NCI-H2107 (cell line): Measurements from ENCODE around the gene SLC43A2.
"Not testable (repeated sequence)": the region's sequence is repeated elsewhere in the genome, so short reads cannot be mapped to it uniquely, and the experiment has no call there.

ENCODE experiments used
- DNase-seq: peaks from one replicate; lab custom pipeline; 2025; lab: John Stamatoyannopoulos, UW

SLC43A2 gene

GRCh38 chr17:1627982-1628855, at the start of gene SLC43A2:
Gene SLC43A2 (minus strand): TSS chr17:1628834. CDS start chr17:1627874, 960 bp downstream.
- peak; percentile 28 for DNase-seq

GRCh38 chr17:1676401-1676800, 47.8 kb upstream of the SLC43A2 start:
- DNase-seq, result no peak

GRCh38 chr17:1673041-1673785, 44.6 kb upstream of the SLC43A2 start:
- no peak for DNase-seq

GRCh38 chr17:1663934-1664333, 35.3 kb upstream of the SLC43A2 start:
- DNase-seq, result not testable (repeated sequence)

GRCh38 chr17:1661045-1661444, 32.4 kb upstream of the SLC43A2 start:
- no peak for DNase-seq

GRCh38 chr17:1658100-1658499, 29.5 kb upstream of the SLC43A2 start:
- DNase-seq, result no peak

- no peak for DNase-seq
These were observed 25.1 kb upstream of the SLC43A2 start for GRCh38 chr17:1653735-1654134.

- DNase-seq, result not testable (repeated sequence)
These were observed 24.2 kb upstream of the SLC43A2 start for GRCh38 chr17:1652794-1653193.

GRCh38 chr17:1651559-1651844, 22.9 kb upstream of the SLC43A2 start:
- no peak for DNase-seq

- no peak for DNase-seq
These were observed 22.3 kb upstream of the SLC43A2 start for GRCh38 chr17:1650731-1651558.

GRCh38 chr17:1649844-1650501, 21.3 kb upstream of the SLC43A2 start, which contains the start of gene RILP:
Gene RILP (minus strand): TSS chr17:1649866. CDS start chr17:1649804, 62 bp downstream.
- no peak for DNase-seq

GRCh38 chr17:1648963-1649843, 20.6 kb upstream of the SLC43A2 start:
- peak; percentile 35 for DNase-seq

GRCh38 chr17:1648173-1648962, 19.7 kb upstream of the SLC43A2 start:
- no peak for DNase-seq

- no peak for DNase-seq
These were observed 19.2 kb upstream of the SLC43A2 start for GRCh38 chr17:1647802-1648171.

- DNase-seq, result no peak
These were observed 17.7 kb upstream of the SLC43A2 start for GRCh38 chr17:1646199-1646875.

- no peak for DNase-seq
These were observed 16.9 kb upstream of the SLC43A2 start, which contains the start of gene SCARF1 for GRCh38 chr17:1645207-1646171. Gene SCARF1 (minus strand): TSS chr17:1645732. CDS start chr17:1645697, 35 bp downstream.

GRCh38 chr17:1644493-1645206, 16.0 kb upstream of the SLC43A2 start:
- no peak for DNase-seq
